22Rv1 (cell line): ENCODE data around the gene SLC26A2.

Experiments used
- CTCF ChIP-seq: fragments of 450-650 bp; IDR thresholded peaks from 2 replicates; pipeline ENCODE4 v1.5.1; 2017; ENCODE audit warnings: mild to moderate bottlenecking
- ZFX ChIP-seq: fragments of 450-650 bp; IDR thresholded peaks from 2 replicates; pipeline ENCODE4 v1.6.1; 2017; ENCODE audit warnings: antibody characterized with exemption, borderline replicate concordance

GRCh38 chr5:149937610-149938009 lies 22.9 kb upstream of the SLC26A2 start:
- no peak for TF ChIP-seq CTCF
- no peak for TF ChIP-seq ZFX
